Activated T-cell treated with anti-CD3 and anti-CD28 coated beads for 48 hours (primary cell): Measurements from ENCODE around the gene CATSPER3.
"Not testable (repeated sequence)": the region's sequence is repeated elsewhere in the genome, so short reads cannot be mapped to it uniquely, and the experiment has no call there.

Experiments used
- DNase-seq: peaks from one replicate; pipeline ENCODE4 v3.0.0-alpha.2; 2020; ENCODE audit warnings: low read depth

The CATSPER3 gene

DNA sequence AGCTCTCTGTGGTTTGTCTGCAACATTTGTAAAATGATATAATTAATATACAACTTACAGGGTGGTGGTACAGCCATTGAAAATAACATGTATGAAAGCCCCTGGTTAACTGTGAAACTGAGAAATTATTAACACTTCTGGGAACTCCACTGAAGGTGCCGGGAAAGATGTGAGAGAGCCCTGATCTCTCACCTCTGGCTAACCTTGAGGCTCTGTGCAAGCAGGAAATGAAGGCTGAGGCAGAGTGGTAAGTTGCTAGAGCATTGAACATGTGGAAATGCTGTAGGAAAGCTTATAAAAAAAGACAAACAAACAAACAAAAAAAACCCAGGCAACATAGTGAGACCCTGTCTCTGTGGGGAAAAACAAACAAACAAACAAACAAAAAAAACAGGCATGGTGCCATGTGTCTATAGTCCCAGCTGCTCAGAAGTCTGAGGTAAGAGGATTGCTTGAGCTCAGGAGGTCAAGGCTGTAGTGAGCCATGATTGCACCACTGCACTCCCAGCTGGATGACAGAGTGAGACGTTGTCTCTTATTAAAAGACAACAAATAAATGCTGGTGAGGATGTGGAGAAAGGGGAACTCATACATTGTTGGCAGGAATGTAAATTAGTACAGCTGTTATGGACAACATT, 7.5 kb downstream of the CATSPER3 start:
- no peak for DNase-seq

DNA sequence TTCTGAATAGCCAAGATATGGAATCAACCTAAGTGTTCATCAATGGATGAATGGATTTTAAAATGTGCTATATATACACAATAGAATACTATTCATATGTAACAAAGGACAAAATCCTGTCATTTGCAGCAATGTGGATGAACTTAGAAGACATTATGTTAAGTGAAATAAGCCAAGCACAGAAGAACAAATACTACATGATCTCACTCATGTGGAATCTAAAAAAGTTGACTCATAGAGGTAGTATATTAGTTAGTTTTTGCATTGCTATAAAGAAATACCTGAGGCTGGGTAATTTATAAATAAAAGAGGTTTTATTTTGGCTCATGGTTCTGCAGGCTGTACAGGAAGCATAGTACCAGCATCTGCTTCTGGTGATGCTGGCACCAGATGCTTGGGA, 8.1 kb downstream of the CATSPER3 start:
- no peak for DNase-seq

GRCh38 chr5:134976841-134977240, 9.1 kb downstream of the CATSPER3 start:
- no peak for DNase-seq

GRCh38 chr5:134979416-134979815, 11.7 kb downstream of the CATSPER3 start:
- DNase-seq, result no peak

DNA sequence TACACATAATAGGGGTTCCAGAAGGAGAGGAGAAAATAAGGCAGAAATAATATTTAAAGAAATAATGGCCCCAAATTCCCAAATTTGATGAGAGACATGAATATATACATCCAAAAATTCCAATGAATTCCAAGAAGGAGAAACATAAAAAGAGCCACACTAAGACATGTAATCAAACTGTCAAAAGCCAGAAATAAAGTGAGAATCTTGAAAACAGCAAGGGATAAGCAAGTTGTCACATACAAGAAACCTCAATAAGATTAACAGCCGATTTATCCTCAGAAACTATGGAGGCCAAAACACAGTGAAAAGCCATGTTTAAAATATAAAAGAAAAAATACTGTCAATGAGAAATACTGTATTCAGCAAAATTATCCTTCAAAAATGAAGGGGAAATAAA, 14.5 kb downstream of the CATSPER3 start:
- DNase-seq, result no peak

DNA sequence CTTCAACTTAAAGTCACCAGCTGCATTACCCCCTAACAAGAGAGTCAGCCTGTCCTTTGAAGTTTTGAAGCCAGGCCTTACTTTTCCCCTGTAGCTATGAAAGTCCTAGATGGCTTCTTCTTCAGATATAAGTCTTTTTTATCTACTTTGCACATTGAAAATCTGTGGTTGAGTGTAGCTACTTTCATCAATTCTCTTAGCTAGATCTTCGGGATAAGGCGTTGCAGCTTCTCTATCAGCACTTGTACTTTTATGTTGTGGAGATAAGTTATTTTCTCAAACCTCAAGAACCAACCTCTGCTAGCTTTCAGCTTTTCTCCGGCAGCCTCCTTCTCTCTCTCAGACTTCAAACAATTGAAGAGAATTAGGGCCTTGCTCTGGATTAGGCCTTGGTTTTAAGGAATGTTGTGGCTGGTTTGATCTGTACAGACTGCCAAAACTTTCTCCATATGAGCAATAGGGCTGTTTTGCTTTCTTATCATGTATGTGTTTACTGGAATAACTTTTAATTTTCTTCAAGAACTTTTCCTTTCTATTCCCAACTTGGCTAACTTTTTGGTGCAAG, 21.6 kb downstream of the CATSPER3 start:
- no peak for DNase-seq

- DNase-seq, result not testable (repeated sequence)
Observed at GRCh38 chr5:134990183-134990582, 22.5 kb downstream of the CATSPER3 start.

- DNase-seq, result no peak
Observed at GRCh38 chr5:134992148-134992547, 24.4 kb downstream of the CATSPER3 start.

GRCh38 chr5:134993161-134993560, 25.5 kb downstream of the CATSPER3 start:
- DNase-seq, result no peak

- no peak for DNase-seq
Observed at GRCh38 chr5:134994560-134995156, 27.0 kb downstream of the CATSPER3 start.

GRCh38 chr5:134995850-134996402, 28.2 kb downstream of the CATSPER3 start:
- no peak for DNase-seq

DNA sequence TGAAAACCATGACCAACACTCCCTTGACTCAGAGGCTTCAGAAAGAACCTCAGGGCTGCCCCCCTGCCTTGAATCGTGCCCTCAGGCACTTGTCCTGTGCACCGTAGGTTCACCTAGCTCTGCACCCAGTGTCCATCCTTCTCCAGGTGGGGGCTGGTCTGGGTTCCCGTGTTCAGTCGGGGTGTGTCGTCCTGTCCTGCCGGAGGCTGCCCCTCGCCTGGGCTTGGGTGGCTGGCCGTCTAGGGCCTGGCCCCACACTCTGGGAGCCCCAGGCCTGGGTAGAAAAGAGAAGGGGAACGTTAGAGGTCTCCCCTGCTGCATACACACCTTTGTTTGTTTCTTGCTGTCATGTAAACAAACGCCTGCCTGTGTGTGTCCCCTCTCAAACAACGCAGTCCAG, 29.3 kb downstream of the CATSPER3 start:
- no peak for DNase-seq

DNA sequence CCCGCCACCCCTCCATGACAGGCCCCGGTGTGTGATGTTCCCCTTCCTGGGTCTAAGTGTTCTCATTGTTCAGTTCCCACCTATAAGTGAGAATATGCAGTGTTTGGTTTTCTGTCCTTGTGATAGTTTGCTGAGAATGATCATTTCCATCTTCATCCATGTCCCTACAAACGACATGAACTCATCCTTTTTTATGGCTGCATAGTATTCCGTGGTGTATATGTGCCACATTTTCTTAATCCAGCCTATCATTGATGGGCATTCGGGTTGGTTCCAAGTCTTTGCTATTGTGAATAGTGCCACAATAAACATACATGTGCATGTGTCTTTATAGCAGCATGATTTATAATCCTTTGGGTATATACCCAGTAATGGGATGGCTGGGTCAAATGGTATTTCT, 30.4 kb downstream of the CATSPER3 start:
- not testable (repeated sequence) for DNase-seq

GRCh38 chr5:135004376-135004775, 36.7 kb downstream of the CATSPER3 start:
- DNase-seq, result no peak

GRCh38 chr5:135005076-135005475, 37.4 kb downstream of the CATSPER3 start:
- DNase-seq, result no peak

DNA sequence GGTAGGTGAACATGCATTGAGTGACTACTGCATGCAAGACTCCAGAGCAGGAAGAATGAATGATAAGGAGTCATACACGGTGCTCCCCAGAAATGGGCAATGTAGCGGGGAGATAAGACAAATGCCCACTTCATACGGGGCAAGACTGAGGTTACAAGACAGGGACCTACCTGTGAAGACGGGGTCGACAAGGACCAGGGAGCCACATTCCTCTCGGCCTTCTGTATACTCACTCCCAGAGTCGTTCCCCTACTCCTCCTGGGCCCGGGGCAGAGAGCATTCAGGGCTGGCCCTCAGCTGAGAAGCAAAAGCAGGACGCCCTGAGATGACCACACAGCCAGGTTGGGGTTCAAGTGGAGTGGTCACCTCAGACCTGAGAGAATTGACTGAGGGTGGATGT, 39.6 kb downstream of the CATSPER3 start:
- no peak for DNase-seq

- DNase-seq, result no peak
Observed at GRCh38 chr5:135007749-135008363, 40.1 kb downstream of the CATSPER3 start.

GRCh38 chr5:135008556-135008955, 40.8 kb downstream of the CATSPER3 start:
- DNase-seq, result no peak

GRCh38 chr5:135008981-135009735, 41.5 kb downstream of the CATSPER3 start:
- no peak for DNase-seq

GRCh38 chr5:135009736-135010501, 42.2 kb downstream of the CATSPER3 start:
- no peak for DNase-seq
